SK-N-SH treated with all-trans-retinoic acid at 6 μM for 48 hours (cell line): ENCODE data around the gene GRAMD1B.

Source experiments
- ARNTL ChIP-seq: fragments of 450-650 bp; formaldehyde crosslinking; IDR thresholded peaks from 2 replicates; pipeline ENCODE4 v1.5.0; 2020; ENCODE audit warnings: low read depth, mild to moderate bottlenecking, moderate library complexity, borderline replicate concordance
- CSDC2 ChIP-seq: fragments of 250-450 bp; sonication (Bioruptor Pico); IDR thresholded peaks from 2 replicates; pipeline ENCODE4 v1.5.0; 2020; ENCODE audit warnings: mild to moderate bottlenecking, moderate library complexity
- GLIS3 ChIP-seq: fragments of 250-450 bp; sonication (Bioruptor Pico); IDR thresholded peaks from 2 replicates; pipeline ENCODE4 v1.5.0; 2020; ENCODE audit warnings: mild to moderate bottlenecking, moderate library complexity
- OSR1 ChIP-seq: fragments of 250-450 bp; sonication (Bioruptor Pico); IDR thresholded peaks from 2 replicates; pipeline ENCODE4 v1.8.0; 2022; ENCODE audit warnings: moderate library complexity, mild to moderate bottlenecking, inconsistent platforms
- TCF4 ChIP-seq: fragments of 250-450 bp; sonication (Bioruptor Pico); IDR thresholded peaks from 2 replicates; pipeline ENCODE4 v1.8.0; 2021; ENCODE audit warnings: mild to moderate bottlenecking, moderate library complexity, borderline replicate concordance
- ZFP30 ChIP-seq: fragments of 450-650 bp; formaldehyde crosslinking; IDR thresholded peaks from 2 replicates; pipeline ENCODE4 v1.5.0; 2022; ENCODE audit warnings: mild to moderate bottlenecking, moderate library complexity
- ZNF565 ChIP-seq: fragments of 450-650 bp; formaldehyde crosslinking; conservative IDR thresholded peaks from 2 replicates; pipeline ENCODE4 v1.5.0; 2020; ENCODE audit warnings: low read depth, mild to moderate bottlenecking, moderate library complexity
- ZNF70 ChIP-seq: fragments of 450-650 bp; formaldehyde crosslinking; IDR thresholded peaks from 2 replicates; pipeline ENCODE4 v1.5.0; 2020; ENCODE audit warnings: mild to moderate bottlenecking, moderate library complexity
- ZNF8 ChIP-seq: fragments of 450-650 bp; formaldehyde crosslinking; IDR thresholded peaks from 2 replicates; pipeline ENCODE4 v1.5.0; 2020; ENCODE audit warnings: mild to moderate bottlenecking, moderate library complexity
- TF ChIP-seq, protein P1 (sequence below): fragments of 250-450 bp; sonication (Bioruptor Pico); IDR thresholded peaks from 2 replicates; pipeline ENCODE4 v1.8.0; 2020; ENCODE audit warnings: mild to moderate bottlenecking, moderate library complexity, borderline replicate concordance
- TF ChIP-seq, protein P2 (sequence below): fragments of 250-450 bp; sonication (Bioruptor Pico); IDR thresholded peaks from 2 replicates; pipeline ENCODE4 v1.5.0; 2020; ENCODE audit warnings: mild to moderate bottlenecking, moderate library complexity
- TF ChIP-seq, protein P3 (sequence below): fragments of 250-450 bp; sonication (Bioruptor Pico); IDR thresholded peaks from 2 replicates; pipeline ENCODE4 v1.5.1; 2021; ENCODE audit warnings: mild to moderate bottlenecking, moderate library complexity

DNA sequence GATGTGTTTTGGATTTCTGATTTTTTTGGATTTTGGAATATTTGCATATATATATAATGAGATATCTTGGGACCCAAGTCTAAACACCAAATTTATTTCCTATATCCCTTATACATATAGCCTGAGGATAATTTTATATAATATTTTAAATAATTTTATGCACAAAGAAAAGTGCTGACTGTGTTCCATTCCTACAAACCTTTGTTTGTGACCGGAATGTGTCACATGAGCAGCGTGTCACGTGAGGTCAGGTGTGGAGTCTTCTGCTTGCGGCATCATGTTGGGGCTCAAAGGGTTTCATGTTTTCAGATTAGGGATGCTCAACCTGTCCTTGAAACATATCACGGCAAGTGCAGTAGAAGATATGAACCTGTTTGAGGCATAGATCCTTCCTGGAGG, 158.8 kb downstream of the GRAMD1B start:
- TF ChIP-seq ARNTL (CRISPR knock-in tag), result no peak
- TF ChIP-seq ZNF70 (CRISPR knock-in tag), result no peak
- no peak for TF ChIP-seq GLIS3
- TF ChIP-seq TCF4 (CRISPR knock-in tag), result no peak
- TF ChIP-seq, protein P1, sequence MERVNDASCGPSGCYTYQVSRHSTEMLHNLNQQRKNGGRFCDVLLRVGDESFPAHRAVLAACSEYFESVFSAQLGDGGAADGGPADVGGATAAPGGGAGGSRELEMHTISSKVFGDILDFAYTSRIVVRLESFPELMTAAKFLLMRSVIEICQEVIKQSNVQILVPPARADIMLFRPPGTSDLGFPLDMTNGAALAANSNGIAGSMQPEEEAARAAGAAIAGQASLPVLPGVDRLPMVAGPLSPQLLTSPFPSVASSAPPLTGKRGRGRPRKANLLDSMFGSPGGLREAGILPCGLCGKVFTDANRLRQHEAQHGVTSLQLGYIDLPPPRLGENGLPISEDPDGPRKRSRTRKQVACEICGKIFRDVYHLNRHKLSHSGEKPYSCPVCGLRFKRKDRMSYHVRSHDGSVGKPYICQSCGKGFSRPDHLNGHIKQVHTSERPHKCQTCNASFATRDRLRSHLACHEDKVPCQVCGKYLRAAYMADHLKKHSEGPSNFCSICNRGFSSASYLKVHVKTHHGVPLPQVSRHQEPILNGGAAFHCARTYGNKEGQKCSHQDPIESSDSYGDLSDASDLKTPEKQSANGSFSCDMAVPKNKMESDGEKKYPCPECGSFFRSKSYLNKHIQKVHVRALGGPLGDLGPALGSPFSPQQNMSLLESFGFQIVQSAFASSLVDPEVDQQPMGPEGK (CRISPR knock-in tag), result no peak
- TF ChIP-seq OSR1 (CRISPR knock-in tag), result no peak
- TF ChIP-seq CSDC2, result no peak
- TF ChIP-seq, protein P2, sequence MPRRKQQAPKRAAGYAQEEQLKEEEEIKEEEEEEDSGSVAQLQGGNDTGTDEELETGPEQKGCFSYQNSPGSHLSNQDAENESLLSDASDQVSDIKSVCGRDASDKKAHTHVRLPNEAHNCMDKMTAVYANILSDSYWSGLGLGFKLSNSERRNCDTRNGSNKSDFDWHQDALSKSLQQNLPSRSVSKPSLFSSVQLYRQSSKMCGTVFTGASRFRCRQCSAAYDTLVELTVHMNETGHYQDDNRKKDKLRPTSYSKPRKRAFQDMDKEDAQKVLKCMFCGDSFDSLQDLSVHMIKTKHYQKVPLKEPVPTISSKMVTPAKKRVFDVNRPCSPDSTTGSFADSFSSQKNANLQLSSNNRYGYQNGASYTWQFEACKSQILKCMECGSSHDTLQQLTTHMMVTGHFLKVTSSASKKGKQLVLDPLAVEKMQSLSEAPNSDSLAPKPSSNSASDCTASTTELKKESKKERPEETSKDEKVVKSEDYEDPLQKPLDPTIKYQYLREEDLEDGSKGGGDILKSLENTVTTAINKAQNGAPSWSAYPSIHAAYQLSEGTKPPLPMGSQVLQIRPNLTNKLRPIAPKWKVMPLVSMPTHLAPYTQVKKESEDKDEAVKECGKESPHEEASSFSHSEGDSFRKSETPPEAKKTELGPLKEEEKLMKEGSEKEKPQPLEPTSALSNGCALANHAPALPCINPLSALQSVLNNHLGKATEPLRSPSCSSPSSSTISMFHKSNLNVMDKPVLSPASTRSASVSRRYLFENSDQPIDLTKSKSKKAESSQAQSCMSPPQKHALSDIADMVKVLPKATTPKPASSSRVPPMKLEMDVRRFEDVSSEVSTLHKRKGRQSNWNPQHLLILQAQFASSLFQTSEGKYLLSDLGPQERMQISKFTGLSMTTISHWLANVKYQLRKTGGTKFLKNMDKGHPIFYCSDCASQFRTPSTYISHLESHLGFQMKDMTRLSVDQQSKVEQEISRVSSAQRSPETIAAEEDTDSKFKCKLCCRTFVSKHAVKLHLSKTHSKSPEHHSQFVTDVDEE (CRISPR knock-in tag), result no peak
- no peak for TF ChIP-seq ZFP30 (CRISPR knock-in tag)
- TF ChIP-seq, protein P3, sequence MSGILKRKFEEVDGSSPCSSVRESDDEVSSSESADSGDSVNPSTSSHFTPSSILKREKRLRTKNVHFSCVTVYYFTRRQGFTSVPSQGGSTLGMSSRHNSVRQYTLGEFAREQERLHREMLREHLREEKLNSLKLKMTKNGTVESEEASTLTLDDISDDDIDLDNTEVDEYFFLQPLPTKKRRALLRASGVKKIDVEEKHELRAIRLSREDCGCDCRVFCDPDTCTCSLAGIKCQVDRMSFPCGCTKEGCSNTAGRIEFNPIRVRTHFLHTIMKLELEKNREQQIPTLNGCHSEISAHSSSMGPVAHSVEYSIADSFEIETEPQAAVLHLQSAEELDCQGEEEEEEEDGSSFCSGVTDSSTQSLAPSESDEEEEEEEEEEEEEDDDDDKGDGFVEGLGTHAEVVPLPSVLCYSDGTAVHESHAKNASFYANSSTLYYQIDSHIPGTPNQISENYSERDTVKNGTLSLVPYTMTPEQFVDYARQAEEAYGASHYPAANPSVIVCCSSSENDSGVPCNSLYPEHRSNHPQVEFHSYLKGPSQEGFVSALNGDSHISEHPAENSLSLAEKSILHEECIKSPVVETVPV (CRISPR knock-in tag), result no peak
- TF ChIP-seq ZNF565 (CRISPR knock-in tag), result no peak
- no peak for TF ChIP-seq ZNF8 (CRISPR knock-in tag)
